NCI-H2107 treated with DMSO at 0.1 percent for 48 hours (cell line): ENCODE measurements around the gene TRIO.

Source experiments
- DNase-seq: peaks from one replicate; lab custom pipeline; 2025; ENCODE audit not compliant: unreplicated experiment; lab: John Stamatoyannopoulos, UW

The TRIO gene

GRCh38 chr5:14497311-14497710, 354.2 kb downstream of the TRIO start:
- DNase-seq: no peak

- DNase-seq: peak; percentile 62
These were observed 358.5 kb downstream of the TRIO start for GRCh38 chr5:14501353-14502293.

GRCh38 chr5:14502294-14502690, 359.1 kb downstream of the TRIO start:
- DNase-seq: no peak

- DNase-seq: no peak
These were observed 360.0 kb downstream of the TRIO start for GRCh38 chr5:14503017-14503680.

GRCh38 chr5:14503681-14504331, 360.7 kb downstream of the TRIO start:
- no peak for DNase-seq

- no peak for DNase-seq
These were observed 361.2 kb downstream of the TRIO start for GRCh38 chr5:14504332-14504727.

- no peak for DNase-seq
These were observed 361.7 kb downstream of the TRIO start for GRCh38 chr5:14504816-14505215.

- no peak for DNase-seq
These were observed 362.4 kb downstream of the TRIO start for GRCh38 chr5:14505310-14506139.

- DNase-seq: no peak
These were observed 363.0 kb downstream of the TRIO start for GRCh38 chr5:14506140-14506538.

- DNase-seq: no peak
These were observed 363.5 kb downstream of the TRIO start for GRCh38 chr5:14506661-14507060.

- DNase-seq: no peak
These were observed 364.2 kb downstream of the TRIO start for GRCh38 chr5:14507156-14507941.

- DNase-seq: no peak
These were observed 364.9 kb downstream of the TRIO start for GRCh38 chr5:14508046-14508445.

GRCh38 chr5:14509556-14509955, 366.4 kb downstream of the TRIO start:
- DNase-seq: no peak

GRCh38 chr5:14510156-14510734, 367.1 kb downstream of the TRIO start:
- no peak for DNase-seq

- no peak for DNase-seq
These were observed 367.7 kb downstream of the TRIO start for GRCh38 chr5:14510880-14511279.

GRCh38 chr5:14512574-14512973, 369.4 kb downstream of the TRIO start:
- no peak for DNase-seq

- no peak for DNase-seq
These were observed 370.1 kb downstream of the TRIO start for GRCh38 chr5:14513266-14513665.

GRCh38 chr5:14516901-14517300, 373.8 kb downstream of the TRIO start:
- DNase-seq: no peak

- no peak for DNase-seq
These were observed 375.5 kb downstream of the TRIO start for GRCh38 chr5:14518638-14519037.

- no peak for DNase-seq
These were observed 378.6 kb downstream of the TRIO start for GRCh38 chr5:14521748-14522147.
